H1 (cell line): Measurements from ENCODE around the gene CNNM2. TPM values are rescaled to one million over a fixed set of nuclear protein-coding genes. Genes with fewer than 3 reads are reported as not detected.

ENCODE experiments used
- CTCF ChIA-PET: fragments of 300-600 bp; sonication (Branson Sonifier 250); formaldehyde crosslinking; loops from one replicate; lab custom pipeline; 2021; ENCODE audit not compliant: partially characterized antibody; lab: Charles Lee
- POLR2A ChIA-PET: fragments of 300-600 bp; sonication (Branson Sonifier 250); formaldehyde crosslinking; loops from one replicate; lab custom pipeline; 2021; ENCODE audit warnings: inconsistent platforms; ENCODE audit not compliant: partially characterized antibody; lab: Charles Lee
- DNase-seq, 2 experiments: peaks; one replicate each; pipeline versions ENCODE4 v3.0.0 to v3.0.0-alpha.2; 2010 to 2022; ENCODE audit warnings: low spot score in 2 of 2, low read depth in 1 of 2, mixed read lengths in 1 of 2
- FAIRE-seq: peaks from 2 replicates; lab custom pipeline; 2011; peaks lifted over from hg19 to GRCh38; lab: Jason Lieb, UNC
- H2AFZ ChIP-seq: 2 replicates; pipeline ENCODE4 v1.8.1; 2012; ENCODE audit warnings: low read length, inconsistent platforms
- H2AK5ac ChIP-seq: 2 replicates; pipeline ENCODE4 v1.6.1; 2013; ENCODE audit warnings: low read depth, low read length
- H2BK120ac ChIP-seq: replicated peaks from 2 replicates; pipeline ENCODE3; 2013; ENCODE audit warnings: low read depth, low read length, inconsistent platforms
- H2BK12ac ChIP-seq: 2 replicates; pipeline ENCODE4 v1.6.1; 2013; ENCODE audit warnings: low read depth, low read length
- H2BK15ac ChIP-seq: 2 replicates; pipeline ENCODE4 v1.6.1; 2013; ENCODE audit warnings: low read length
- H2BK20ac ChIP-seq: 2 replicates; pipeline ENCODE4 v1.6.1; 2013; ENCODE audit warnings: low read length
- H2BK5ac ChIP-seq: 2 replicates; pipeline ENCODE4 v1.6.1; 2013; ENCODE audit warnings: low read depth, low read length
- H3K14ac ChIP-seq: 2 replicates; pipeline ENCODE4 v1.6.1; 2013; ENCODE audit warnings: inconsistent platforms; ENCODE audit not compliant: insufficient read length
- H3K18ac ChIP-seq: 2 replicates; pipeline ENCODE4 v1.6.1; 2013; ENCODE audit warnings: low read length; ENCODE audit errors: extremely low read depth
- H3K23ac ChIP-seq: 2 replicates; pipeline ENCODE4 v1.6.1; 2013; ENCODE audit warnings: inconsistent platforms; ENCODE audit not compliant: insufficient read length
- H3K23me2 ChIP-seq: 2 replicates; pipeline ENCODE4 v1.6.1; 2013; ENCODE audit warnings: low read depth, low read length
- H3K27ac ChIP-seq: 2 replicates; pipeline ENCODE4 v1.6.1; 2011; ENCODE audit warnings: low read depth, low read length, inconsistent platforms
- H3K27me3 ChIP-seq, 4 experiments: replicated peaks in 1 of 4; 1 replicate in 1 of 4; 2 replicates in 3 of 4; pipeline versions ENCODE4 v1.6.1 to v1.8.1; 2011 to 2013; ENCODE audit warnings: low read length in 3 of 4, mild to moderate bottlenecking in 3 of 4, inconsistent platforms in 2 of 4, mixed read lengths in 2 of 4, moderate library complexity in 1 of 4; ENCODE audit not compliant: control insufficient read depth in 3 of 4, insufficient read depth in 3 of 4; ENCODE audit errors: extremely low read depth in 1 of 4
- H3K36me3 ChIP-seq, 4 experiments: 2 replicates each; pipeline versions ENCODE4 v1.6.1 to v1.8.1; 2011 to 2013; ENCODE audit warnings: mild to moderate bottlenecking in 4 of 4, low read length in 3 of 4, moderate library complexity in 2 of 4, control low read depth in 1 of 4, inconsistent platforms in 1 of 4; ENCODE audit not compliant: insufficient read depth in 4 of 4, control insufficient read depth in 2 of 4
- H3K4ac ChIP-seq: replicated peaks from 2 replicates; pipeline ENCODE3; 2013; ENCODE audit warnings: low read length, low read depth, mixed read lengths, inconsistent platforms; ENCODE audit not compliant: insufficient read length
- H3K4me1 ChIP-seq, 4 experiments: replicated peaks in 1 of 4; 1 replicate in 1 of 4; 2 replicates in 3 of 4; pipeline versions ENCODE4 v1.6.1 to v1.8.1; 2011 to 2013; ENCODE audit warnings: low read length in 3 of 4, inconsistent platforms in 2 of 4, mixed read lengths in 1 of 4; ENCODE audit not compliant: insufficient read depth in 4 of 4, control insufficient read depth in 3 of 4
- H3K4me2 ChIP-seq, 2 experiments: 2 replicates each; pipeline versions ENCODE4 v1.6.1 to v1.8.1; 2011 to 2013; ENCODE audit warnings: low read depth in 2 of 2, low read length in 2 of 2, control low read depth in 1 of 2, inconsistent platforms in 1 of 2, mild to moderate bottlenecking in 1 of 2; ENCODE audit not compliant: insufficient read depth in 1 of 2
- H3K4me3 ChIP-seq, 4 experiments: fragments of 200-600, 300-600 bp in 1 of 4; sonication (generic), shearing (Covaris generic), sonication (Bioruptor Twin) in 1 of 4; 2 replicates each; pipeline versions ENCODE4 v1.5.1 to v1.8.1; 2011 to 2016; ENCODE audit warnings: low read length in 4 of 4, low read depth in 3 of 4, control low read depth in 2 of 4, inconsistent platforms in 2 of 4, mild to moderate bottlenecking in 2 of 4, mixed read lengths in 1 of 4, moderate library complexity in 1 of 4; ENCODE audit not compliant: insufficient read depth in 2 of 4; ENCODE audit errors: extremely low read depth in 1 of 4
- H3K56ac ChIP-seq: replicated peaks from 2 replicates; pipeline ENCODE3; 2013; ENCODE audit warnings: low read depth, mild to moderate bottlenecking, mixed read lengths, low read length, inconsistent platforms; ENCODE audit not compliant: insufficient read length
- H3K79me1 ChIP-seq: 2 replicates; pipeline ENCODE4 v1.6.1; 2013; ENCODE audit warnings: low read depth, low read length, control low read depth
- H3K79me2 ChIP-seq, 2 experiments: 2 replicates each; pipeline versions ENCODE4 v1.6.1 to v1.8.1; 2012 to 2013; ENCODE audit warnings: low read length in 2 of 2, mild to moderate bottlenecking in 2 of 2, inconsistent platforms in 1 of 2; ENCODE audit not compliant: insufficient read depth in 2 of 2, control insufficient read depth in 1 of 2
- H3K9ac ChIP-seq, 4 experiments: replicated peaks in 1 of 4; 1 replicate in 1 of 4; 2 replicates in 3 of 4; pipeline versions ENCODE4 v1.6.1 to v1.8.1; 2011 to 2013; ENCODE audit warnings: low read depth in 3 of 4, low read length in 3 of 4, control low read depth in 2 of 4, mild to moderate bottlenecking in 2 of 4, moderate library complexity in 2 of 4, inconsistent platforms in 1 of 4; ENCODE audit errors: extremely low read depth in 1 of 4
- H3K9me3 ChIP-seq, 2 experiments: 2 replicates each; pipeline versions ENCODE4 v1.6.1 to v1.8.1; 2012 to 2013; ENCODE audit warnings: mild to moderate bottlenecking in 2 of 2, moderate library complexity in 2 of 2, control low read depth in 1 of 2, inconsistent platforms in 1 of 2, low read depth in 1 of 2, low read length in 1 of 2, mixed read lengths in 1 of 2; ENCODE audit not compliant: insufficient read depth in 2 of 2
- H4K20me1 ChIP-seq, 2 experiments: replicated peaks in 1 of 2; 2 replicates each; pipeline versions ENCODE3 to v1.8.1; 2011 to 2013; ENCODE audit warnings: inconsistent platforms in 2 of 2, low read length in 2 of 2, mild to moderate bottlenecking in 1 of 2; ENCODE audit not compliant: insufficient read depth in 2 of 2, control insufficient read depth in 1 of 2
- H4K5ac ChIP-seq: 2 replicates; pipeline ENCODE4 v1.6.1; 2013; ENCODE audit warnings: low read length, low read depth, mixed read lengths, inconsistent platforms; ENCODE audit not compliant: insufficient read length
- H4K8ac ChIP-seq: 2 replicates; pipeline ENCODE4 v1.8.0; 2013; ENCODE audit warnings: mild to moderate bottlenecking, moderate library complexity, low read length, inconsistent platforms; ENCODE audit not compliant: insufficient read depth; ENCODE audit errors: extremely low read depth
- H4K91ac ChIP-seq: replicated peaks from 2 replicates; pipeline ENCODE3; 2013; ENCODE audit warnings: low read length, mixed read lengths, inconsistent platforms; ENCODE audit not compliant: insufficient read length
- ATF2 ChIP-seq: IDR thresholded peaks from 2 replicates; pipeline ENCODE4 v1.6.1; 2012; ENCODE audit warnings: low read length, inconsistent platforms
- ATF3 ChIP-seq: IDR thresholded peaks from 2 replicates; pipeline ENCODE4 v1.6.1; 2011; ENCODE audit warnings: low read depth, mild to moderate bottlenecking, low read length; ENCODE audit not compliant: insufficient read depth
- BACH1 ChIP-seq: IDR thresholded peaks from 2 replicates; pipeline ENCODE4 v1.6.1; 2012; ENCODE audit warnings: low read length, improper control_type of control experiment
- FOSL1 ChIP-seq: IDR thresholded peaks from 2 replicates; pipeline ENCODE4 v1.6.1; 2011; ENCODE audit warnings: mild to moderate bottlenecking, low read depth, low read length, moderate library complexity; ENCODE audit not compliant: insufficient read depth
- WGBS, 2 experiments: shearing (Covaris generic) in 1 of 2; methylation state at CpG; one replicate each; pipeline versions ENCODE4 v1.1.6 to v1.1.7; 2013 to 2015; ENCODE audit warnings: low lambda C conversion rate in 2 of 2, mixed read lengths in 2 of 2, inconsistent platforms in 1 of 2, low coverage in 1 of 2, missing lambda C conversion rate in 1 of 2; ENCODE audit not compliant: insufficient replicate concordance in 2 of 2, insufficient coverage in 1 of 2, insufficient read length in 1 of 2; ENCODE audit errors: extremely low coverage in 1 of 2, missing lambda C conversion rate in 1 of 2; 5-methylcytosine and 5-hydroxymethylcytosine counted together
- polyA plus RNA-seq, 7 experiments: library from polyadenylated mRNA; depleted of rRNA in 3 of 7; stranded (reverse) in 5 of 7; unstranded in 2 of 7; fragments of >200 nt in 5 of 7; fragments of 200-250 nt in 2 of 7; gene quantifications; 1 replicate in 5 of 7; 2 replicates in 1 of 7; 4 replicates in 1 of 7; pipeline versions ENCODE4 v1.2.1 to v1.2.3, GENCODE V29; 2011 to 2013; ENCODE audit warnings: missing spikeins in 2 of 7, mixed read lengths in 2 of 7
- total RNA-seq: library from RNA; stranded (reverse); fragmentation: NEBNext Ultra II Directional; extraction: Animal tissue kit (Norgen Biotek cat#: 25700); gene quantifications from 2 replicates; pipeline ENCODE4 v1.2.1, GENCODE V29; 2021

CNNM2 gene
- total and polyA plus RNA-seq, 2 of the 8 experiments (the other 6 are each of a cell fraction or from before 2014, with no cell fraction given): 7.3 to 23.6 TPM

DNA sequence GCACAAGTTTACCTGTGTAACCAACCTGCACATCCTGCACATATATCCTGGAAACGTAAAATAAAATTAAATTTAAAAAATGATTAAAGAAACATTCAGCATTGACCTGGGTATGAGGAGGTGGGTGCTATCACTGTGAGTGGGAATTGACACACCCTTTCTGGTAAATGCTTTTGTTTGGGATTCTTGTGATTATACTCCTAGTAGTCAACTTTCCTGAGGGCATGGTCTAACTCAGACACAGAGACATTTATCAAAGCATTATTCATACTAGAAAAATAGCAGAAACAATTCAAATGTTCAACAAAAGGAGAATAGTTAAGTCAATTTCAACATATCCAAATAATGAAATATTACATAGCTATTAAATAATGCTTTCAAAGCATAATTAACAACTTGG, 44.2 kb downstream of the CNNM2 start:
- Histone ChIP-seq H3K23me2 (no peaks in the 10 kb centered on the region), H4K5ac (no peak overlapping the region), H2BK120ac (no peak overlapping the region), H3K79me1 (no peaks in the 10 kb centered on the region), H3K4me3 (no peak overlapping the region), H3K23ac (no peak overlapping the region), H2BK12ac (no peak overlapping the region), H3K27me3 (no peaks in the 10 kb centered on the region), H3K4ac (no peak overlapping the region), H4K91ac (no peak overlapping the region), H4K20me1 (no peaks in the 10 kb centered on the region), H2AK5ac (no peak overlapping the region), H3K79me2 (no peaks in the 10 kb centered on the region; a peak in 1 of 4 replicates), H2BK15ac (no peak overlapping the region), H3K9ac (no peak overlapping the region), H3K27ac (no peak overlapping the region), H4K8ac (no peak overlapping the region), H2BK5ac (no peak overlapping the region), H3K18ac (no peak overlapping the region), H2BK20ac (no peak overlapping the region), H3K9me3 (no peaks in the 10 kb centered on the region), H3K36me3 (no peaks in the 10 kb centered on the region), H3K4me1 (no peaks in the 10 kb centered on the region), H3K14ac (no peak overlapping the region), H3K56ac (no peak overlapping the region), H3K4me2 (no peak overlapping the region), H2AFZ (no peak overlapping the region)
- FAIRE-seq (no peak), DNase-seq (no peak)
- ChIA-PET CTCF (interaction anchor here (1.2 kb wide), 2 partner anchors 47 to 104 kb away, joined by 3 to 6 read pairs; no protein-coding TSS in a partner anchor), POLR2A (no interaction called here)
- 78% methylated on average over 1 of the region's 1 CpG; no CpG with 5 or more reads in 1 of the 2 experiments for WGBS, 2 experiments
- TF ChIP-seq BACH1: no peak
- TF ChIP-seq ATF3: no peak
- no peak for TF ChIP-seq ATF2
- no peak for TF ChIP-seq FOSL1
